ENCODE results near the gene MFSD12.

Gene MFSD12

DNA sequence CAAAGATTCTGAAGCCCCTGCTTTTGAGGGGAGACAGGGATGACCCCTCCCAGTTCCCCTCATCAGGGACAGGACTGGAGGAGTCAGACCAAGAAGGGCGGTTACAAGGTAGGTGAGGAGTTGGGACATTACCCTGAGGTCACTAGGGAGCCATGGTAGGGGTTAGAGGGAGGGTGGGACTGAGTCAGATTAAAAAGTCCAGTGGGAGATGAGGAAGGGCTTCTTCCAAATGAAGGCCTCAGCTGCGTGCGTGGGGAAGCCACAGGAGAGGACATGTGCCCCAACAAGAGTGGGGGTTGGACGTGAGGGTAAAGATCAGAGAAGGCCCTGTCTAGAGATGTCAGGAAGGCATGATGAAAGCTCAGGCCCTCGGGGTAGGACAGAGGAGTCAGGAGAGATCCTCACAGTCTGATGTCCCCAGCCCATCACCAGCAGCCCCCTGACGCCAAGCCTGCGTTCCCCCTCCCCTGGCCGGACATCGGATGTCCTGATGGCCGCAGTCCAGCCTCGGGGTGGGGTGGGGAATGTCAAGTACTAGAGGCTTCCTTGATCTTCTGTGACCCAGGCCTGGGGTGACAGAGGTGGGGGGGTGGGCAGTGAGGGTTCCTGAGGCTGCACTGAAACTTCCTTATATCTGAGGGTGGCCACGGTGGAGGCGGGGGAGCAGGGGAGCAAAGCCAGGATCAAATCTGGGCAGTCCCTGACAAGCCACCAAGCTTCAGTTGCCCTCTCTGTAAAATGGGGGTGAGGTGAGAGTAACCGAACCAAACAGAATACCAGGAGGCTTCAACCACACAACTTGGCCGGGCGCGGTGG is 6.5 kb upstream of the MFSD12 start:
- peak overlapping the region; percentile 35 for H2BK120ac ChIP-seq (ENCODE audit: low read depth, low read length)

DNA sequence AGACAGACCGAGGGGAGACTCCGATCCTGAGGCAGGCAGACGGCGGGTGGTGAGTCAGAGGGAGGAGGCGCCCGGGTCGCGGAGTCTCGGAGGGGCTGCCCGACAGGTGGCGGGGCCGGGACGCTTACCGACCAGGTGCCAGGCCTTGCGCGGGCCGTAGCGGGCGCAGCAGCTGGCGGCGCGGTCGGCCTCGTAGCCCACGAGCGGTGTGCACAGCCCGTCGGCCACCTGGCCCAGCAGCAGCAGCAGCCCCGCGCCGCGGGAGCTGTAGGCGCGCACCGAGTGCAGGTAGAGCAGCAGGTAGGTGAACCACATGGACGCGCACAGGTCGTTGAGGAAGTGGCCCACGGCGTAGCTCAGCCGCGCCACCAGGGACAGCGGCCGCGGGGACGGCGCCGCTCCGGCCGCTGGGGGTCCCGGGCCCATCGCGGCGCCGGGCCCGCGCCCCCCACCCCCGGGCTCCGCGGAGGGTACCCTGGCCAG is 367 bp downstream of the MFSD12 start:
- WGBS: 3% methylated on average over 13 of the region's 60 CpGs
- peaks cover 42% of the 10 kb centered on the region for H3K4me1 ChIP-seq (ENCODE audit: control insufficient read depth, insufficient read depth, low read depth, low read length)
- H2AK5ac ChIP-seq (ENCODE audit: low read length, severe bottlenecking): no peak overlapping the region
- no peak overlapping the region for H3K27ac ChIP-seq (ENCODE audit: low read length, poor library complexity, severe bottlenecking)
- peak overlapping the region; percentile 93 to 100 for H3K4me3 ChIP-seq (ENCODE audit: insufficient read depth in 1 of 2, low read depth in 1 of 2, low read length in 2 of 2)
- peak overlapping the region; percentile 76 for H2AFZ ChIP-seq (ENCODE audit: low read depth, low read length)
- H3K4me2 ChIP-seq (ENCODE audit: low read length, poor library complexity, severe bottlenecking): peak overlapping the region; percentile 98
- H3K14ac ChIP-seq (ENCODE audit: low read length in 2 of 2): peak overlapping the region in 1 of 2 experiments; percentile 100
- peak overlapping the region; percentile 80 for H4K91ac ChIP-seq (ENCODE audit: low read length)
- H3K79me1 ChIP-seq (replicated peaks; ENCODE audit: low read length, poor library complexity, severe bottlenecking): peaks cover 3% of the 10 kb centered on the region
- H2BK5ac ChIP-seq (ENCODE audit: low read depth, low read length, poor library complexity, severe bottlenecking): no peak overlapping the region
- H3K18ac ChIP-seq (ENCODE audit: low read depth in 1 of 2, low read length in 2 of 2): peak overlapping the region; percentile 45 to 91
- H3K4ac ChIP-seq (ENCODE audit: low read depth in 1 of 2, low read length in 2 of 2): peak overlapping the region; percentile 81 to 82
- no peak overlapping the region for H2BK15ac ChIP-seq (ENCODE audit: low read depth, poor library complexity, severe bottlenecking)
- H3K9ac ChIP-seq (ENCODE audit: low read length): peak overlapping the region; percentile 89
- H3K9me3 ChIP-seq (ENCODE audit: control insufficient read depth, low read length): no peaks in the 10 kb centered on the region
- H3K27me3 ChIP-seq (ENCODE audit: control insufficient read depth in 1 of 2, insufficient read depth in 1 of 2, low read length in 2 of 2): no peaks in the 10 kb centered on the region
- H2BK12ac ChIP-seq (ENCODE audit: low read length in 2 of 2): no peak overlapping the region
- peak overlapping the region; percentile 81 for H3K23ac ChIP-seq (ENCODE audit: low read length in 2 of 2)
- peak overlapping the region; percentile 61 for H2BK120ac ChIP-seq (ENCODE audit: low read depth, low read length)
- DNase-seq: peak; percentile 68
- H4K8ac ChIP-seq (ENCODE audit: low read length): no peak overlapping the region
- H3K36me3 ChIP-seq (ENCODE audit: control insufficient read depth in 1 of 2, insufficient read depth in 2 of 2, low read depth in 1 of 2, low read length in 2 of 2): peaks cover 0 to 5% of the 10 kb centered on the region in 2 experiments

More for the DNA sequence above, 6.5 kb upstream of the MFSD12 start:
- peak overlapping the region in 1 of 2 experiments; percentile 38 for H3K14ac ChIP-seq (ENCODE audit: low read length in 2 of 2)
- H3K36me3 ChIP-seq (ENCODE audit: control insufficient read depth in 1 of 2, insufficient read depth in 2 of 2, low read depth in 1 of 2, low read length in 2 of 2): no peaks in the 10 kb centered on the region
- peak overlapping the region; percentile 91 for H2AK5ac ChIP-seq (ENCODE audit: low read length, severe bottlenecking)
- H3K79me1 ChIP-seq (replicated peaks; ENCODE audit: low read length, poor library complexity, severe bottlenecking): peaks cover 1% of the 10 kb centered on the region
- H4K8ac ChIP-seq (ENCODE audit: low read length): peak overlapping the region; percentile 19
- peak overlapping the region; percentile 33 for H2BK15ac ChIP-seq (ENCODE audit: low read depth, poor library complexity, severe bottlenecking)
- peaks cover 24% of the 10 kb centered on the region for H3K4me1 ChIP-seq (ENCODE audit: control insufficient read depth, insufficient read depth, low read depth, low read length)
- no peaks in the 10 kb centered on the region for H3K9me3 ChIP-seq (ENCODE audit: control insufficient read depth, low read length)
- no peak overlapping the region for H2BK5ac ChIP-seq (ENCODE audit: low read depth, low read length, poor library complexity, severe bottlenecking)
- H3K4me3 ChIP-seq (ENCODE audit: insufficient read depth in 1 of 2, low read depth in 1 of 2, low read length in 2 of 2): no peak overlapping the region
- no peak overlapping the region for H3K27ac ChIP-seq (ENCODE audit: low read length, poor library complexity, severe bottlenecking)
- H3K4me2 ChIP-seq (ENCODE audit: low read length, poor library complexity, severe bottlenecking): no peak overlapping the region
- H3K23ac ChIP-seq (ENCODE audit: low read length in 2 of 2): no peak overlapping the region
- H3K9ac ChIP-seq (ENCODE audit: low read length): no peak overlapping the region
- H4K91ac ChIP-seq (ENCODE audit: low read length): peak overlapping the region; percentile 82
- 93% methylated on average over 15 of the region's 17 CpGs for WGBS
- DNase-seq: no peak
- no peak overlapping the region for H2AFZ ChIP-seq (ENCODE audit: low read depth, low read length)
- no peaks in the 10 kb centered on the region for H3K27me3 ChIP-seq (ENCODE audit: control insufficient read depth in 1 of 2, insufficient read depth in 1 of 2, low read length in 2 of 2)
- peak overlapping the region; percentile 13 to 60 for H3K4ac ChIP-seq (ENCODE audit: low read depth in 1 of 2, low read length in 2 of 2)
- peak overlapping the region; percentile 95 to 97 for H2BK12ac ChIP-seq (ENCODE audit: low read length in 2 of 2)
- peak overlapping the region in 1 of 2 experiments; percentile 14 for H3K18ac ChIP-seq (ENCODE audit: low read depth in 1 of 2, low read length in 2 of 2)

DNA sequence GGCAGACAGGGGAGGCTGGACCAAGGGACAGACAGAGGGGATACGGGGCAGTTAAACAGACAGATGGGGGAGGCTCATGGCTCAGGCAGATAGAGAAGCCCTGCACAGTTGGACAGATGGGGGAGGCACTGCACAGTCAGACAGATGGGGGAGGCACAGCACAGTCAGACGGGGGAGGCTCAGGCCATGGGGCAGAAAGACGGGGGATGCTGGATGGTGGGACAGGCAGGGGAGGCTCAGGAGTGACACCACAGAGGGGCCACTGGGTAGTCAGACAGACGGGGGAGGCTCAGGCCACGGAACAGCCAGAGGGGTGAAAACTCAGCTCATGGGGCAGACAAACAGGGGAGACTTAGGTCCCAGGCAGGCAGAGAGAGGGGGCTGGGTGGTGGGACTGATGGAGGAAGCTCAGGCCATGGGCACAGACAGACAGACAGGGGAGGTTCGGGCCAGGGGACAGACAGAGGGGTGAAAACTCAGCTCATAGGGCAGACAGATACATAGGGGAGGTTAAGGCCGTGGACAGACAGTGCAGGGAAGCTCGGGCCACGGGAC is 886 bp downstream of the MFSD12 start:
- no peaks in the 10 kb centered on the region for H3K27me3 ChIP-seq (ENCODE audit: control insufficient read depth in 1 of 2, insufficient read depth in 1 of 2, low read length in 2 of 2)
- no peak overlapping the region for H2AFZ ChIP-seq (ENCODE audit: low read depth, low read length)
- no peak overlapping the region for H2AK5ac ChIP-seq (ENCODE audit: low read length, severe bottlenecking)
- no peak overlapping the region for H2BK15ac ChIP-seq (ENCODE audit: low read depth, poor library complexity, severe bottlenecking)
- peaks cover 46% of the 10 kb centered on the region for H3K4me1 ChIP-seq (ENCODE audit: control insufficient read depth, insufficient read depth, low read depth, low read length)
- H3K23ac ChIP-seq (ENCODE audit: low read length in 2 of 2): peak overlapping the region in 1 of 2 experiments; percentile 81
- H3K4ac ChIP-seq (ENCODE audit: low read depth in 1 of 2, low read length in 2 of 2): peak overlapping the region; percentile 20 to 82
- H2BK5ac ChIP-seq (ENCODE audit: low read depth, low read length, poor library complexity, severe bottlenecking): no peak overlapping the region
- H3K9me3 ChIP-seq (ENCODE audit: control insufficient read depth, low read length): no peaks in the 10 kb centered on the region
- H3K18ac ChIP-seq (ENCODE audit: low read depth in 1 of 2, low read length in 2 of 2): peak overlapping the region in 1 of 2 experiments; percentile 13
- H3K14ac ChIP-seq (ENCODE audit: low read length in 2 of 2): peak overlapping the region in 1 of 2 experiments; percentile 68
- peak overlapping the region; percentile 59 to 72 for H2BK12ac ChIP-seq (ENCODE audit: low read length in 2 of 2)
- H4K91ac ChIP-seq (ENCODE audit: low read length): peak overlapping the region; percentile 80
- H3K27ac ChIP-seq (ENCODE audit: low read length, poor library complexity, severe bottlenecking): peak overlapping the region; percentile 10
- no peak overlapping the region for H2BK120ac ChIP-seq (ENCODE audit: low read depth, low read length)
- peak overlapping the region; percentile 98 for H3K4me2 ChIP-seq (ENCODE audit: low read length, poor library complexity, severe bottlenecking)
- H3K4me3 ChIP-seq (ENCODE audit: insufficient read depth in 1 of 2, low read depth in 1 of 2, low read length in 2 of 2): peak overlapping the region; percentile 93 to 100
- H4K8ac ChIP-seq (ENCODE audit: low read length): peak overlapping the region; percentile 53
- peaks cover 5% of the 10 kb centered on the region for H3K79me1 ChIP-seq (replicated peaks; ENCODE audit: low read length, poor library complexity, severe bottlenecking)
- 52% methylated on average over 9 of the region's 9 CpGs for WGBS
- peaks cover 0 to 10% of the 10 kb centered on the region in 2 experiments for H3K36me3 ChIP-seq (ENCODE audit: control insufficient read depth in 1 of 2, insufficient read depth in 2 of 2, low read depth in 1 of 2, low read length in 2 of 2)
- no peak for DNase-seq
- peak overlapping the region; percentile 89 for H3K9ac ChIP-seq (ENCODE audit: low read length)
